ENCODE measurements around the gene VAPB. TPM values are rescaled to one million over a fixed set of nuclear protein-coding genes. Genes with fewer than 3 reads are reported as not detected.

The VAPB gene
- 10 to 100 TPM; 16.9 to 19.0 TPM for total RNA-seq

DNA sequence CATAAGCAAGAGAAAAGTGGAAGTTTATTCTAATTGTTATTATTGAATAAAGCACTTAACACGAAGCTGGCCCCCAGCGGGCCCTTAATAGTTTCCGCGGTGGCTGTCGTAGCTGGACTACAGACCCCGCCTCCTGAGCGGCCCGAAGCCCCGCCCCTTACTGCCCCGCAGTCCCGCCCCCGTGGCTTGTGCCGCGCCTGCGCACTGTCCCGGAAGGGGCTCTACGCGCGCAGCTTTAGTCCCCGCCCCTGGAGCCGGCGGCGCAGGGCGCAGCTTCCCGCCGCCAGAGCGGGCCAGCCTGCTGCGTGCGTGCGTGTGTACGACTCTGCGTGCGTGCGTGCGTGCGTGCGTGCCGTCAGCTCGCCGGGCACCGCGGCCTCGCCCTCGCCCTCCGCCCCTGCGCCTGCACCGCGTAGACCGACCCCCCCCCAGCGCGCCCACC lies at the start of gene VAPB:
Gene VAPB (plus strand): TSS at position 348 of the 442 bp plus-strand sequence. CDS start 231 bp downstream, outside the sequence.

Other genes starting within 250 kb of the VAPB start
- under 1 TPM in 1 of 2 donors, not detected in 1; 0.34 TPM for gene ANKRD60, start 160.6 kb upstream of the VAPB start, total RNA-seq
- 10 to 100 TPM; 12.0 to 13.8 TPM for gene RAB22A, start 79.5 kb upstream of the VAPB start, total RNA-seq
- under 1 TPM; under 0.01 to 0.34 TPM for gene APCDD1L, start 126.2 kb downstream of the VAPB start, total RNA-seq